HG02840 (cell line): ENCODE measurements around the gene AKTIP.

Experiments
- ATAC-seq: cut with Tn5 transposase; IDR thresholded peaks from one replicate; pipeline ENCODE4 v1.9.1; 2021; ENCODE audit warnings: mild to moderate bottlenecking, moderate library complexity, moderate number of reproducible peaks; ENCODE audit not compliant: unreplicated experiment, low FRiP score

AKTIP gene

GRCh38 chr16:53484542-53484941 is 18.5 kb downstream of the AKTIP start:
- no peak for ATAC-seq

DNA sequence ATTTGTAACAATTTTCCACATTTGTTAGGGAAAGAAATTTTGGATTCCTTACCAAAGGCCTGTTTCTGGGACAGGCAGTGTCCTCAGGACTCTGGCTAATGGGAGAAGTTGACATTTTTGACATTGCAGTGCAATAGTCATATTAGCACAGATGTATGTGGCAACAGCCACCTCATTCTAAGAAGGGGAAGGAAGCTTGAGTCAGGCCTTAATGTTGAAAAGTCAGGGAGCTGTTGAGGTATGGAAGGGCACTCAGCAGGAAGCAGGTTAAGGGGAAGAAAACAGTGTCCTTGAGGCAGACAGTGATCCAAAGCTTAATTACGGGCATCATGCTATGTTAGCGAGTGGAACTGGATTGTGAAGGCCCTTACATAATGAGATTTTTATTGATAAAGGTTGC is 20.9 kb downstream of the AKTIP start:
- no peak for ATAC-seq

GRCh38 chr16:53480394-53480793 is 22.6 kb downstream of the AKTIP start:
- ATAC-seq: no peak

DNA sequence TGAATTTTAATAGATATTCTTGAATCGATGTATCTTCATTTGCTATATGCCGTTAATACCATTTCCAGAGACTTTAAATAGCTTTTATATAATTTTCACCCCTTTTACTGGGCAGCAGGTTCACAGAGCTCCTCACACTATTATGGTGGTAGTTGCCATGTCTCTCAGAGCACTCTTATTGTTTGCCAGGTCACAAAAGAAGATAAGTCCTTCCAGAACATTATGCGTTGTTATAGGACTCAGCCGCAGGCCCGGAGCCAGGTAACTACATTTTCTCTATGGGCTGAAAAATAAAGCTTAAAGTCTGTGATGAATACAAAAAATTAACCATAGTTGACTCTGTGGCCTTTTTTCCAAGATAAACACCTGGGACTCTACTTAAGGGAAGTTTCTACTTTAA is 24.0 kb downstream of the AKTIP start:
- no peak for ATAC-seq

GRCh38 chr16:53476867-53477266 is 26.1 kb downstream of the AKTIP start:
- ATAC-seq: no peak

DNA sequence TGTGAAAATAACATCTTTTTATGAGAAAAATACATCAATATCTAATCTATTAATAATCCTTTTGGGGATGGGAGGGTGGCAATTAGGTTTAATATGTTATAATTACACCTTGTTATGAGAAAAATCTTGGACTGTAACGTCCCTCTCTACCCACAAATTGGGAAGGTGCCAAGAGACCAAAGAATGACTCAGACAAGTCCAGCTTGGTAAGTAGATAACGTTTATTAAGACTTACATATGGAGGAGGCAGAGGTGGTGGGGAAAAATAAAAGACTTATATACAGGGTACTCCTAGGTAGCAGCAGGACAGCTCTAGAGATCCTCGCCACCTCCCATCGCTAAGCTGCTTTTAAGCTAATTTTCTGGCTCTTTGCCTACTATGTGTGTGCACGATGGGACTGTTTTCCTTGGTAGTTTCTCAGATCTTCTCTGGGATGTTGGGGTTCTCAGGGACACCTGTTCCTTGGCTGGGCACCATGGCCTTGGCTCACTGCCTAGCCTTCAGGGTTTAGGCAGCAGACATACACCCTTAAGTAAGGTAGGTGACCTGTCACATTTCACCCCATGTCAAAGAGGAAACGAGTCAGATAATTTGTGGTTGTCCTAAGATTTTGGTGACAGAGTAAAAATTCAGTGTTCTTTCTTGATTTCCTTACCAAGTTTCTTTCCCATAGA is 37.3 kb downstream of the AKTIP start:
- no peak for ATAC-seq

DNA sequence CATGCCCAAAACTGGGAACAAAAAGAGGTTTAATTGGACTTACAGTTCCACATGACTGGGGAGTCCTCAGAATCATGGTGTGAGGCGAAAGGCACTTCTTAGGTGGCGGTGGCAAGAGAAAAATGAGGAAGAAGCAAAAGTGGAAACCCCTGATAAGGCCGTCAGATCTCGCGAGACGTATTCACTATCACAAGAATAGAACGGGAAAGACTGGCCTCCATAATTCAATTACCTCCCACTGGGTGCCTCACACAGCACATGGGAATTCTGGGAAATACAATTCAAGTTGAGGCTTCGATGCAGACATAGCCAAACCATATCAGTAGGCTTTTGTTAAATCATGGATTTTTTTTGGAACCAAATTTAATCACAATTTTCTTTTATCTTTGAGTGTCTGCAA is 44.4 kb downstream of the AKTIP start:
- no peak for ATAC-seq

DNA sequence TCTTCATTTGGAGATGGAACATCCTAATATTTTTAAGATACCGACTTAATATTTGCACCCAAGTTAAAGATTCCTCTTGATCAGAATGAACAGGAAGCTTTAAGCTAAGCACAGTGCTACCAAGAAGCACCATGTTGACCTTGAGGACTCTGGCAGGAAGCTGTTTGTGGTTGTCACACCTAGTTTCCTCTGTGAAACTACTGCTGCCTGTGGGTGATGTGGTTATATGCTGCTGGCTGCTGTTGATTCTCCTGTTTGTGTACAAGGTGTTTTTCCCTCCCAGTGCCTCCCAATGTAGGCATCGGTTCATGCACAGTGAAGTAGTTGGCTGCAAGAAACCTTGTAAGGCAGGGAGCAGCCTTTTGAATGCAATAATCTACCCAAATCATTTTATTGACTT is 45.3 kb downstream of the AKTIP start:
- peak; percentile 100 for ATAC-seq

DNA sequence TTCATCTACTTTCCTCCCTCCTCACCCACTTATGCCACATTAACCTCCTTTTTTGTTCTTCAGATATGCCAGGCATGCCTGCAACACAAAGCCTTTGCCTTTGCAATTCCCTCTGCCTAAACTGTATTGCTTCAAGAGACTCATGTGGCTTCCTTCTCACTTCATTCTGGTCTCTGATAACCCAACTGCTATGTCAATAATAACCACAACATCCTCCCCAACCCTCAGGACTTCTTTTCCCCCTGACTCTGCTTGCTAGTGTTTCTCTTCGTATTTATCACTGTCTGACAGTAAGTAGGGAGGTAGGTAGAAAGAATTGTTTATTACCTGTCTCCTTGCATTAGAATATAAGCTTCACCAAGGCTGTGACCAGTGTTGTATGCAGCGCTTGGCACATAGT is 46.4 kb downstream of the AKTIP start:
- ATAC-seq: no peak

- ATAC-seq: no peak
Measured at GRCh38 chr16:53453928-53454327, 49.1 kb downstream of the AKTIP start.

GRCh38 chr16:53449816-53450517 is 53.0 kb downstream of the AKTIP start:
- ATAC-seq: no peak

DNA sequence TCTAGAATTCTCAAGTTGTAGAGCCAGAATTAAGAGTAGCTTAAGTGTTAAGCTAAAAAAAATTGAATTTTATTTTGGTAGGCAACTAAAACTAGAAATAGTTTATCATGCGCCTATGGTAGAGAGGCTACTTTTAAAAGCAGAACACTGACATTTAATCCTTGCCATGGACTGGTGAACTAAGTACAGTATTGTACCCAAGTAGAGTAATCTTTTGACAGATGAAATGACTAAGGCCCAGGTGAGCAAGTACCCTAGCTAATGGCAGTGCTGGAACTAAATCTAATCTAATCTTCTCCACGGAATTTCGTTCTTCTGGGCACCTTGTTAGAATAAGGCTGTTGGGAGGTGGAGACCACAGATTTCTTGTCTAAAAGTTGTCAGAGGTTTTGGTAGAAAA is 56.9 kb downstream of the AKTIP start:
- no peak for ATAC-seq

DNA sequence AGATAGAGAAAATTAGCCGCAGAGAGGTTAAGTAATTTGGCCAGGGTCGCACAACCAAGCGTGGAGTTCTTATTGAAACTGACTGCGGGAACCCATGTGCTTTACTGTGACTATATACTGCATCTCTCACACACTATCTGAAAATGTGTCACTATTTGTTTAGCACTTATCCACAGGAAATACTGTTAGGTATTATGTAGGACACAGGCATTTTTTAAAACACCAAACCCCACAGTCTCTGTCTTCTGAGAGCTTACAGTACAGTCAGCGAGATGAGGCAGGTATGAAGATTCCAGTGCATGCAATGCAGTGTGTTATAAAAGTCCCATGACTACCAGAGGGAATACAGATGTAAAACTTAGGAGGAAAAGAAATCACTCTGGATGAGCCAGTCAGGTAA is 57.5 kb downstream of the AKTIP start:
- ATAC-seq: no peak
